ENCODE measurements around the gene ERCC6. TPM values are rescaled to one million over a fixed set of nuclear protein-coding genes. Genes with fewer than 3 reads are reported as not detected.

ERCC6 gene
- total and polyA plus RNA-seq, 4 donors = 2.8 to 27.2 (median 11.2) TPM

DNA sequence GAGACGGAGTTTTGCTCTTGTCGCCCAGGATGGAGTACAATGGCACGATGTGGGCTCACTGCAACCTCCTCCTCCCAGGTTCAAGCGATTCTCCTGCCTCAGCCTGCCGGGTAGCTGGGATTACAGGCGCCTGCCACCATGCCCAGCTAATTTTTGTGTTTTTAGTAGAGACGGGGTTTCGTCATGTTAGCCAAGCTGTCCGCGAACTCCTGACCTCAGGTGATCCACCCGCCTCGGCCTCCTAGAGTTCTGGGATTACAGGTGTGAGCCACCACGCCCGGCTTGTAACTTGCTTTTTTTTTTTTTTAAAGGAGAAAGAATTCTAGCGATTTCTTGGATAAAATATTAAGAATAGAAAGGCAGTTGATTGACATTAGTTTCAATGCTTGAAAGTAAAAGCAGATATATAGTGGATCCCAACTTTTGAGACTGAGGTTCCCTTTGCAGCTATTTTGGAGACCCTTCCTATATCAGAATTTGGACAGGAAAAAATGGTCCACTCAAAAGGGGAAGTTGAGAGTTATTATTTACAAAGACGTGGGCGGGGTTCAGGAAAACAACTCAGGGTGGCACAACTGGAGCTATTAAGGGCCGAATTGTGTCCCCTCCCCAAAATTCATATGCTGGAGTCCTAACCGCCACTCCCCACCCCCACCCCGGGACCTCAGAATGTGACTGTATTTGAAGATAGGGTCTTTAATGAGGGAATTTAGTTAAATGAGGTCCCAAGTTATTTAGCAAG, 1.3 kb upstream of the ERCC6 start:
- Histone ChIP-seq H3K27me3 (ENCODE audit: control insufficient read depth in 3 of 3, insufficient read depth in 3 of 3, low read length in 2 of 3) (no peaks in the 10 kb centered on the region), H3K27ac (ENCODE audit: low read depth in 1 of 2, low read length in 1 of 2) (no peak overlapping the region), H3K36me3 (ENCODE audit: control insufficient read depth in 4 of 4, insufficient read depth in 4 of 4, low read length in 4 of 4) (peaks cover 0 to 3% (median 0%) of the 10 kb centered on the region in 4 donors), H3K9me3 (ENCODE audit: control insufficient read depth in 4 of 4, insufficient read depth in 3 of 4, low read length in 3 of 4) (peaks cover 0 to 4% (median 0%) of the 10 kb centered on the region in 4 donors), H3K9ac (ENCODE audit: insufficient read depth in 1 of 2, low read length in 2 of 2) (no peak overlapping the region), H3K4me1 (ENCODE audit: control insufficient read depth in 5 of 5, insufficient read depth in 5 of 5, low read length in 5 of 5) (peaks cover 0 to 16% (median 7%) of the 10 kb centered on the region in 5 donors), H3K4me3 (no peak overlapping the region)
- TF ChIP-seq CTCF (IDR thresholded peaks at IDR 0.05; ENCODE audit: control extremely low read depth, extremely low read depth) = no peak
- ATAC-seq (ENCODE audit: insufficient read depth, low FRiP score) (no peak), DNase-seq (no peak)
- 79 to 82% methylated on average over 20 of the region's 20 CpGs for WGBS, 2 donors

- Histone ChIP-seq H3K27me3 (ENCODE audit: control insufficient read depth in 3 of 3, insufficient read depth in 3 of 3, low read length in 2 of 3) (no peaks in the 10 kb centered on the region), H3K9ac (ENCODE audit: insufficient read depth in 1 of 2, low read length in 2 of 2) (peak overlapping the region in 1 of 2 donors; percentile 94), H3K4me1 (ENCODE audit: control insufficient read depth in 5 of 5, insufficient read depth in 5 of 5, low read length in 5 of 5) (peaks cover 0 to 16% (median 7%) of the 10 kb centered on the region in 5 donors), H3K4me3 (peak overlapping the region; percentile 39), H3K27ac (ENCODE audit: low read depth in 1 of 2, low read length in 1 of 2) (peak overlapping the region; percentile 34 to 83), H3K9me3 (ENCODE audit: control insufficient read depth in 4 of 4, insufficient read depth in 3 of 4, low read length in 3 of 4) (no peaks in the 10 kb centered on the region), H3K36me3 (ENCODE audit: control insufficient read depth in 4 of 4, insufficient read depth in 4 of 4, low read length in 4 of 4) (peaks cover 0 to 6% (median 0%) of the 10 kb centered on the region in 4 donors)
- DNase-seq (peak; percentile 37 to 56 (median 55)), ATAC-seq (ENCODE audit: insufficient read depth, low FRiP score) (peak; percentile 14)
- WGBS, 2 donors = 0 to 1% methylated on average over 26 of the region's 26 CpGs
- TF ChIP-seq CTCF (IDR thresholded peaks at IDR 0.05; ENCODE audit: control extremely low read depth, extremely low read depth) = no peak
Observed at GRCh38 chr10:49539320-49539885, 482 bp upstream of the ERCC6 start.

DNA sequence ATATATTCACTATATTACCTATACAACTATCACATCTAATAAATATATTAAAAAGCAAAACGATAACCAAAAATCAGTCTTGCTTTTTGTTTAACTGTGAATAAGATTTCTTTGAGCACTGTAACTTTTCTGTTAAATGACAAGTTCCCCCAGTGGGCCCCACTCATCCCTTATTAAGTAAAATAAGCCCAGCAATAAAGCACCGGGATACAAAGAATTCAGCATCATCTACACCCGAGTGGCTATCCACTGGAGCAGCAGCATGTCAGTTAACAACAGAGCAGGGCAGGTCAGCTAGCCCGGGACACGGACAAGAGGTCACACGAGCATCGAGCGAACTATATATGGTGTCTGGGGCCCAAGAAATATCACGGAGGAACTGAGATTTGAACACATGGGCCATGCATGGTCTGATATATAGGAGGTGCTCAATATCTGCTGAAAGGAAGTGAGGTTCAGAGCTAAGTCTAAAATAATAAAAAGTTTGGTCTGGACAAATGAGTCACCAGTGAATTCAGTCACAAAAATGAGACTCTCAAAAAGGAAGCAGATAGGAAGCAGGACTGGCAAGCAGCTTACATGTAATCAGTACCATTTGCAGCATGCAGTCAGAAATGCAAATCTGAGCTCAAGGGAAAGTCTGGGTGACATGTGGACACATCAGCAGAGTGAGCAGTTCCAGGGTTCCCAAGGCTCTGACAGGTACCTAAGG, 4.1 kb downstream of the ERCC6 start:
- Histone ChIP-seq H3K9ac (ENCODE audit: insufficient read depth in 1 of 2, low read length in 2 of 2) (no peak overlapping the region), H3K9me3 (ENCODE audit: control insufficient read depth in 4 of 4, insufficient read depth in 3 of 4, low read length in 3 of 4) (no peaks in the 10 kb centered on the region), H3K27ac (ENCODE audit: low read depth in 1 of 2, low read length in 1 of 2) (peak overlapping the region in 1 of 2 donors; percentile 63), H3K36me3 (ENCODE audit: control insufficient read depth in 4 of 4, insufficient read depth in 4 of 4, low read length in 4 of 4) (peaks cover 0 to 23% (median 8%) of the 10 kb centered on the region in 4 donors), H3K4me3 (no peak overlapping the region), H3K4me1 (ENCODE audit: control insufficient read depth in 5 of 5, insufficient read depth in 5 of 5, low read length in 5 of 5) (peaks cover 0 to 16% (median 11%) of the 10 kb centered on the region in 5 donors), H3K27me3 (ENCODE audit: control insufficient read depth in 3 of 3, insufficient read depth in 3 of 3, low read length in 2 of 3) (no peaks in the 10 kb centered on the region)
- WGBS, 2 donors = 75 to 80% methylated on average over 9 of the region's 9 CpGs
- ATAC-seq (ENCODE audit: insufficient read depth, low FRiP score) = no peak
- no peak for DNase-seq
- TF ChIP-seq CTCF (IDR thresholded peaks at IDR 0.05; ENCODE audit: control extremely low read depth, extremely low read depth) = no peak

Data from lung (tissue), 12 donors.